HepG2 (cell line): ENCODE measurements around the gene LRRC17. TPM values are rescaled to one million over a fixed set of nuclear protein-coding genes. Genes with fewer than 3 reads are reported as not detected.

ENCODE experiments used
- ATAC-seq: fragments of 200-7000 bp; cut with Tn5 transposase; 3 replicates; pipeline ENCODE4 v1.9.1; 2020; ENCODE audit warnings: mild to moderate bottlenecking, moderate library complexity
- BruUV-seq: library from RNA; stranded (reverse); fragments of 400-500 nt; replicated peaks from 2 replicates; lab custom pipeline; 2021; lab: Mats Ljungman, UMichigan
- CTCF ChIA-PET: fragments of 300-600 bp; formaldehyde crosslinking; extraction: SDS; loops from one replicate; lab custom pipeline; 2021; ENCODE audit warnings: low total read pairs, inconsistent platforms, low intra/inter-chr PET ratio; lab: Yijun Ruan, JAX
- POLR2A ChIA-PET: fragments of 350-600 bp; sonication (Branson Sonifier 250); formaldehyde crosslinking; loops from one replicate; lab custom pipeline; 2020; ENCODE audit warnings: antibody characterized with exemption, inconsistent platforms; lab: Yijun Ruan, JAX
- DNase-seq: peaks from one replicate; pipeline ENCODE4 v3.0.0-alpha.2; 2015; ENCODE audit warnings: low spot score
- FAIRE-seq: peaks from 3 replicates; lab custom pipeline; 2011; peaks lifted over from hg19 to GRCh38; lab: Jason Lieb, UNC
- H2AFZ ChIP-seq: one replicate; pipeline ENCODE4 v1.6.1; 2011; ENCODE audit warnings: low read length, inconsistent platforms
- H3K27ac ChIP-seq: fragments of 300-600 bp; 3 replicates; pipeline ENCODE4 v1.8.0; 2011; ENCODE audit warnings: mixed run types, mild to moderate bottlenecking, mixed read lengths, low read length, inconsistent platforms; ENCODE audit not compliant: insufficient read depth; ENCODE audit errors: extremely low read length
- H3K27me3 ChIP-seq, 2 experiments: fragments of 200-600 bp in 1 of 2; 2 replicates in 1 of 2; 3 replicates in 1 of 2; pipeline versions ENCODE4 v1.6.0 to v1.8.0; 2011; ENCODE audit warnings: low read length in 2 of 2, mild to moderate bottlenecking in 2 of 2, moderate library complexity in 2 of 2, inconsistent platforms in 1 of 2; ENCODE audit not compliant: insufficient read depth in 2 of 2, control insufficient read depth in 1 of 2
- H3K36me3 ChIP-seq, 2 experiments: fragments of 200-600 bp in 1 of 2; replicated peaks in 1 of 2; 2 replicates in 1 of 2; 3 replicates in 1 of 2; pipeline versions ENCODE4 v1.5.1 to v1.8.0; 2011; ENCODE audit warnings: low read length in 2 of 2, inconsistent platforms in 1 of 2; ENCODE audit not compliant: insufficient read depth in 2 of 2, control insufficient read depth in 1 of 2
- H3K4me1 ChIP-seq: 2 replicates; pipeline ENCODE4 v1.5.1; 2012; ENCODE audit warnings: low read length, inconsistent platforms; ENCODE audit not compliant: insufficient read depth
- H3K4me2 ChIP-seq: 2 replicates; pipeline ENCODE4 v1.6.0; 2011; ENCODE audit warnings: low read depth, low read length, inconsistent platforms
- H3K4me3 ChIP-seq, 3 experiments: fragments of 200-600 bp in 1 of 3; sonication (generic), shearing (Covaris generic) in 1 of 3; replicated peaks in 1 of 3; 2 replicates each; pipeline ENCODE4 v1.5.1; 2011 to 2016; ENCODE audit warnings: low read length in 3 of 3, inconsistent platforms in 2 of 3, low read depth in 2 of 3, mild to moderate bottlenecking in 2 of 3, control low read depth in 1 of 3, mixed read lengths in 1 of 3; ENCODE audit not compliant: insufficient read depth in 1 of 3
- H3K79me2 ChIP-seq: one replicate; pipeline ENCODE4 v1.6.1; 2011; ENCODE audit warnings: low read length, inconsistent platforms; ENCODE audit not compliant: insufficient read depth
- H3K9ac ChIP-seq: 2 replicates; pipeline ENCODE4 v1.6.0; 2011; ENCODE audit warnings: mild to moderate bottlenecking, low read depth, low read length, inconsistent platforms; ENCODE audit not compliant: insufficient read depth
- H3K9me3 ChIP-seq: 2 replicates; pipeline ENCODE4 v1.5.1; 2012; ENCODE audit warnings: mild to moderate bottlenecking, low read length
- H4K20me1 ChIP-seq: 2 replicates; pipeline ENCODE4 v1.6.0; 2011; ENCODE audit warnings: inconsistent platforms, mild to moderate bottlenecking, low read length, moderate library complexity; ENCODE audit not compliant: insufficient read depth
- HNF4A ChIP-seq: sonication (generic); formaldehyde crosslinking; IDR thresholded peaks from 2 replicates; pipeline ENCODE4 v1.4.0; 2020; ENCODE audit warnings: missing genetic modification reagents
- NR2F6 ChIP-seq, 2 experiments: IDR thresholded peaks; 2 replicates each; pipeline ENCODE4 v1.6.1; 2016; ENCODE audit warnings: antibody characterized with exemption in 1 of 2, mild to moderate bottlenecking in 1 of 2
- REPIN1 ChIP-seq: sonication (generic); formaldehyde crosslinking; IDR thresholded peaks from 2 replicates; pipeline ENCODE4 v1.8.0; 2022; ENCODE audit warnings: missing genetic modification reagents, low read depth, mild to moderate bottlenecking, borderline replicate concordance
- SYNCRIP ChIP-seq: fragments of 200-400 bp; formaldehyde crosslinking; IDR thresholded peaks from 2 replicates; pipeline ENCODE4 v1.6.1; 2018; ENCODE audit warnings: mild to moderate bottlenecking, low read depth, low read length; ENCODE audit not compliant: insufficient read depth
- ZBTB7A ChIP-seq: sonication (generic); formaldehyde crosslinking; IDR thresholded peaks from 2 replicates; pipeline ENCODE4 v1.8.0; 2022; ENCODE audit warnings: mild to moderate bottlenecking, missing genetic modification reagents
- ZNF280D ChIP-seq: sonication (generic); formaldehyde crosslinking; IDR thresholded peaks from 2 replicates; pipeline ENCODE4 v1.5.1; 2020; ENCODE audit warnings: mild to moderate bottlenecking, missing genetic modification reagents
- ZNF460 ChIP-seq: sonication (generic); formaldehyde crosslinking; IDR thresholded peaks from 2 replicates; pipeline ENCODE4 v1.5.1; 2020; ENCODE audit warnings: missing genetic modification reagents, mild to moderate bottlenecking, borderline replicate concordance
- WGBS: methylation state at CpG from one replicate; pipeline ENCODE4 v1.1.6; 2017; ENCODE audit warnings: low lambda C conversion rate; 5-methylcytosine and 5-hydroxymethylcytosine counted together
- in situ Hi-C: cut with HindIII; loops from 2 replicates; pipeline ENCODE4 v1.10.0; 2017; ENCODE audit warnings: low pct_unique_long_range_greater_than_20kb; ENCODE audit not compliant: extremely low pct_ligation_motif_present
- intact Hi-C: fragments of 100-400 bp; cut with micrococcal nuclease; formaldehyde crosslinking; loops from one replicate; pipeline ENCODE4 v1.10.0; 2022; ENCODE audit not compliant: unreplicated experiment
- polyA plus RNA-seq, 8 experiments: library from polyadenylated mRNA; depleted of rRNA in 3 of 8; stranded (reverse) in 7 of 8; unstranded in 1 of 8; fragments of >200 nt; fragmentation: Illumina TruSeq in 4 of 8; extraction: Trizol in 4 of 8; gene quantifications; 2 replicates each; pipeline versions ENCODE4 v1.2.1 to v1.2.3, GENCODE V29; 2011 to 2016; ENCODE audit warnings: low read depth in 4 of 8, missing spikeins in 1 of 8, mixed read lengths in 1 of 8; ENCODE audit not compliant: insufficient read depth in 1 of 8
- total RNA-seq, 5 experiments: library from RNA; depleted of rRNA; stranded (reverse); fragments of >200 nt; fragmentation: Illumina TruSeq; extraction: Trizol; gene quantifications; 2 replicates each; pipeline ENCODE4 v1.2.3, GENCODE V29; 2016; ENCODE audit warnings: low read depth in 1 of 5
- TF ChIP-seq, protein P1 (sequence below): IDR thresholded peaks from 2 replicates; pipeline ENCODE4 v1.6.1; 2016; ENCODE audit warnings: low read depth

LRRC17 gene
- total and polyA plus RNA-seq, 2 of the 13 experiments (the other 11 are each of a cell fraction or from before 2014, with no cell fraction given), result 0.20 to 0.66 TPM

GRCh38 chr7:102872460-102872859 lies 40.3 kb upstream of the LRRC17 start:
- FAIRE-seq, result no peak

GRCh38 chr7:102873470-102874165 lies 39.2 kb upstream of the LRRC17 start:
- ChIA-PET CTCF (no interaction called here), POLR2A (interaction anchor here (0.9 to 2.5 kb wide), 5 partner anchors 13 to 202 kb away, joined by 3 to 7 read pairs (median 3); partner anchors contain the start of genes ARMC10 and FBXL13)
- no TSS peak for BruUV-seq
- in situ Hi-C loops, result no loop called here
- intact Hi-C loops, result no loop called here
- H2AFZ ChIP-seq, result no peak overlapping the region
- 54% methylated on average over 4 of the region's 4 CpGs for WGBS
- ATAC-seq, result peak; percentile 39
- H3K4me1 ChIP-seq, result peaks cover 64% of the 10 kb centered on the region
- DNase-seq, result no peak
- no peak for FAIRE-seq
- H4K20me1 ChIP-seq, result no peaks in the 10 kb centered on the region
- no peak overlapping the region; a peak in 1 of 6 replicates for H3K4me3 ChIP-seq
- H3K9ac ChIP-seq, result peak overlapping the region; percentile 35; the same call in 1 of the 2 replicates
- peak overlapping the region; percentile 62 for H3K27ac ChIP-seq
- H3K36me3 ChIP-seq, result no peaks in the 10 kb centered on the region
- no peaks in the 10 kb centered on the region for H3K9me3 ChIP-seq
- H3K79me2 ChIP-seq, result no peaks in the 10 kb centered on the region
- no peaks in the 10 kb centered on the region; a peak in 1 of 5 replicates for H3K27me3 ChIP-seq
- peak overlapping the region; percentile 40 for H3K4me2 ChIP-seq
- TF ChIP-seq HNF4A (CRISPR knock-in tag) (peak; percentile 82), SYNCRIP (no peak), REPIN1 (no peak), ZNF280D (CRISPR knock-in tag) (peak; percentile 68; the same call in 1 of the 2 replicates), NR2F6 (IDR thresholded peaks at IDR 0.05) (peak; percentile 81), NR2F6 (CRISPR knock-in tag; IDR thresholded peaks at IDR 0.05) (peak; percentile 77), ZBTB7A (CRISPR knock-in tag) (no peak)
- TF ChIP-seq, protein P1, sequence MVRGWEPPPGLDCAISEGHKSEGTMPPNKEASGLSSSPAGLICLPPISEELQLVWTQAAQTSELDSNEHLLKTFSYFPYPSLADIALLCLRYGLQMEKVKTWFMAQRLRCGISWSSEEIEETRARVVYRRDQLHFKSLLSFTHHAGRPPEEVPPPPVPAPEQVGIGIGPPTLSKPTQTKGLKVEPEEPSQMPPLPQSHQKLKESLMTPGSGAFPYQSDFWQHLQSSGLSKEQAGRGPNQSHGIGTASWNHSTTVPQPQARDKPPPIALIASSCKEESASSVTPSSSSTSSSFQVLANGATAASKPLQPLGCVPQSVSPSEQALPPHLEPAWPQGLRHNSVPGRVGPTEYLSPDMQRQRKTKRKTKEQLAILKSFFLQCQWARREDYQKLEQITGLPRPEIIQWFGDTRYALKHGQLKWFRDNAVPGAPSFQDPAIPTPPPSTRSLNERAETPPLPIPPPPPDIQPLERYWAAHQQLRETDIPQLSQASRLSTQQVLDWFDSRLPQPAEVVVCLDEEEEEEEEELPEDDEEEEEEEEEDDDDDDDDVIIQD (CRISPR knock-in tag), result peak; percentile 58; the same call in 1 of the 2 replicates

More at GRCh38 chr7:102872460-102872859, 40.3 kb upstream of the LRRC17 start:
- Histone ChIP-seq H3K27ac (no peak overlapping the region), H4K20me1 (no peaks in the 10 kb centered on the region), H3K4me3 (no peak overlapping the region), H3K4me2 (no peak overlapping the region), H3K36me3 (no peaks in the 10 kb centered on the region), H3K4me1 (peaks cover 73% of the 10 kb centered on the region)
- no peak for DNase-seq
- WGBS, result 94% methylated on average over 2 of the region's 2 CpGs
- no peak for TF ChIP-seq ZNF460 (CRISPR knock-in tag)
- TF ChIP-seq, all 625 proteins: peak for 0
- Histone ChIP-seq H3K9me3 (no peaks in the 10 kb centered on the region), H2AFZ (no peak overlapping the region), H3K27me3 (no peaks in the 10 kb centered on the region; a peak in 1 of 5 replicates), H3K9ac (no peak overlapping the region), H3K79me2 (no peaks in the 10 kb centered on the region)
- CTCF ChIA-PET, result no interaction called here
- in situ Hi-C loops, result no loop called here
- intact Hi-C loops, result no loop called here
- no TSS peak for BruUV-seq
- POLR2A ChIA-PET, result interaction anchor here (0.9 kb wide), 1 partner anchor 61 kb away, joined by 3 read pairs; no protein-coding TSS in a partner anchor
- ATAC-seq, result no peak
